Stimulated activated CD8-positive, alpha-beta memory T cell treated with anti-CD3 and anti-CD28 coated beads, Interleukin-7, amount 100 ng/mL, for 4 hours (primary cell): ENCODE data around the gene POLR1F.
"Not testable (repeated sequence)": the region's sequence is repeated elsewhere in the genome, so short reads cannot be mapped to it uniquely, and the experiment has no call there.

ENCODE experiments used
- DNase-seq, 2 donors: peaks; one replicate each; pipeline ENCODE4 v3.0.0-alpha.2; 2020; ENCODE audit warnings: low read depth in 2 of 2

The POLR1F gene, protein sequence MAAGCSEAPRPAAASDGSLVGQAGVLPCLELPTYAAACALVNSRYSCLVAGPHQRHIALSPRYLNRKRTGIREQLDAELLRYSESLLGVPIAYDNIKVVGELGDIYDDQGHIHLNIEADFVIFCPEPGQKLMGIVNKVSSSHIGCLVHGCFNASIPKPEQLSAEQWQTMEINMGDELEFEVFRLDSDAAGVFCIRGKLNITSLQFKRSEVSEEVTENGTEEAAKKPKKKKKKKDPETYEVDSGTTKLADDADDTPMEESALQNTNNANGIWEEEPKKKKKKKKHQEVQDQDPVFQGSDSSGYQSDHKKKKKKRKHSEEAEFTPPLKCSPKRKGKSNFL

GRCh38 chr7:19708397-19709248, at the start of gene POLR1F:
Gene POLR1F, minus strand, starts transcription at chr7:19709037. Its CDS starts 21 bp downstream, at chr7:19709016.
- DNase-seq: peak; percentile 86 to 91

DNA sequence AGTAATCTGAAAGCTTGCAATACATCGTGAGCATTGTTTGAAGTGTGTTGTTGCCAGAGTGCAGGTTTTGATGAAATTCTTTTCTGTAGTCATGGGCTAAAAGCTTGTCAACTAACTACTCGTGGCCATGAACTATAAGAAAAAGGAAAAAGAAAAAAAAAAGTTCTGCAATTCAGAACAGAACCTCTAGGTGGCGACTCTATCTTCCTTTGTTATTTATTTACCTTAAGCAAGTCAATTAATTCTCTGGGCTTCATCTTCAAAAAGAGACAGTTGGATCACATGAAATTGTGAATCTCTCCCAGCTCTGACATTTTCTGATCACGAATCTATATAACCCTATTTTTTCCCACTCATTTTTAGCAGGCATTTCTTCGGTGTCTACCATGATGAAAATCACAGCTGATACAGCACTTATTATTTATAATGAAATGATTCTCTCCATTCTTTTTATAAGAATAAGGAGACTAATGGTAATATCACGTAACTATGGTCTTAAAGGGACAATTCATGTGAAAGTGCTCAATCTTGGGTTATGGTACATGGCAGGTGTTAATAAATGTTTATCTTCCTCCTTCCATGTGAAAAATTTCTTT, 45.8 kb upstream of the POLR1F start:
- DNase-seq: no peak

DNA sequence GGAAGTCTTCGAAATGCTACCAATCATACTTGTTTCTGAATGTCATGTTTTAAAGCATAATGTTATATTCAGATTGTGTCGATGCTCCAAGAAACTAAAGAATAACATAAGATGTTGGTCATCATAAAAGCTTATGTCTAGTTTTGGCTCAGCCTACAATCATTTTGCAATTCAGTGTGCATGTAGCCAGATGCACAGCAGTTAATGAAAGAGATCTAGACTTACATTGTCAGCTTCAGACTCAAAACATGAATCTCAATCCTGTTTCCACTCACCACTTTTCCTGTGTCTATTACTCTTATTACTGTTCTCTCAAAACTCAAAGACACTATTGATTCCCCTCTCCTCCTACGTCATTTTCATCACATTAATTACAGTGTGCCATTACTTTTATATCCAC, 43.2 kb upstream of the POLR1F start:
- DNase-seq: no peak

DNA sequence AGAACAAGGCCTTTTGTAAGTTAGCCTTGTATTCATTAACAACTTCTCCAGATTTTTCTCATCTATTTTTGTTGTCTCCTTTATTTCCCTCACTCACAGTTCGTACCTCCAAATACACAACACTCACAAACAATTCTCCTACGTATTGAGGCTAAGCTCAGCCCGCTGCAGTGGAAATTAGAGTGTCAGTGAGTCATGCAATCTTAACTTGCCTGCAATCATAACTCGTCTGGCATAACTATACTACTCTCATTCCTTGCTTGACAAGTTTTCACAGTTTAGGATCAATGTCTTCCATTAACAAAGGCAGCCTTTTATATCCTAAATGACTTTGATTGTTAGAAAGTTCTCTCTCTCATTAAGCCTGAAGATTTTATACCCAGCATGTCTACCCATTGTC, 40.8 kb upstream of the POLR1F start:
- no peak for DNase-seq

- no peak for DNase-seq
These were observed 39.0 kb upstream of the POLR1F start for GRCh38 chr7:19747740-19748339.

- DNase-seq: no peak
These were observed 35.2 kb upstream of the POLR1F start for GRCh38 chr7:19744075-19744474.

DNA sequence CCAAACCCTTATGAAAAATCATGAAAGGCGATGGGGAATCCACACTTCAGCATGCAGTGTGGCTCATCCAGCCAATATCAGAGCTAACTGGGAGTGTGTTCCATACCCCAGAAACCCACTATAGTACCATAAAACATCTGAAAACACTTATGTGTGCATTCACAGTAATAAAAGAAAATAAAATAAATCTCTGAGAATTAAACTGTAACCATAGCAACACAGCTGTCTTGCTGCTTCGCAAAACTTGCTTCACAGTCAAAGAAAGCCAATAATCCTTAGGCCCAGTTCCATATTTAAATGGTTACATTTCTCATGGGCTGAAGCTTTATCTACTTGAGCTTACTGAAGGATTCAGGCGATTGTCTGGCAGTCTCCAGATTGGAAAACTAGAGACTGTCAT, 19.9 kb upstream of the POLR1F start:
- DNase-seq: no peak

DNA sequence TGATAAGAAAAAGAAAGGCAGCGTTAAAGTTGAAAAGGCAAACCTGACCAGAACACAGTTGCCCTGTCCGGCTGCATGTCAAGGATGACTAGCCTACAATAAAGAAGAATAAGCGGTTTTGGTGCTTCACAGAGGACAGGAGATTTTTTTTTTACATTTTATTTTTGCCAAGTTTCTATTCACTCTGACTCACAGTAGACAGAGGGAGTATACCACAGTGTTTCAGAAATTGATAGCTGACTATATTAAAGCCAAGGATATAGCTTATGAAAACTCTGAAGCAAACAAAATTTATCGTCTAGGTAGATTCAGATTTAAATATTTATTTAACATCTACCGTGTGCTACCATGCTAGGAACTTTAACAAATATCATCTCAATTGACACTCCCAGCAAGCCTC, 16.9 kb upstream of the POLR1F start:
- no peak for DNase-seq

DNA sequence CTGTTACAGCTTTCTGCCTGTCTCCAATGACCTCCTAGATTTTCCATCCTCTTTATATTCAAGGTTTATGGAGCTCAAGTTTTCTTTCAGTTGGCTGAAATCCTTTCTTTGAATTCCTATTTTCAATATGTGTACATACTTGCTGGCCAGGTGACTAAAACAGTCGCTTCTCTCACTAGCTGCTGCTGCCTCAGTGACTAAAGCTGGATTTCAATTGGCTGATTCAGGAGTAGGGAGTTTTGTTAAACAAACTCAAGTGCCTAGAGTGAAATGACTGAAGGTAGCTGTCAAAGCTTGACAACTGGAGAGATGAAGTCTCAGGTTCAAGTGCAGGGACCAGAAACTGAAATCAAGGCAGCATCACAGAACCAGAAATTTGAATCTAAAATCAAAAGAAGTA, 6.7 kb upstream of the POLR1F start:
- no peak for DNase-seq

DNA sequence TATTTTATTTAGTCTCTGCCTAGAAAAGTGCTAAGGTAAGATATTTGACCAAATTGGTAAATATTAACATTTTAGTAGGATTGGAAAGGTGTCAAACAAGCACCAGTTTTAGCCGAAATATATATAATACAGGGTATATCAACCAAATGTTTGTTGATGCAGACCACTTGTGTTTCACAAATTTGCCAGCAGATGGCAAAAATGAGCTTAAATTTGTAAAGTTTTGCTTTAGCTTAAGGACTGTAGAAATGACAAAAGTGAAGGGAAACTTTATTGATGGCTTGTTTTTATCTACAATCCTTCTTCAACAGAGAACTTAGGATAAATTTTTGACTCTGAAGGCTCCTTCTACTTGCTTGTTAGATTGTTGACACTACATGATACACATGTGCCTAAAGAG, 4.8 kb upstream of the POLR1F start:
- DNase-seq: peak in 1 of 2 donors; percentile 22

DNA sequence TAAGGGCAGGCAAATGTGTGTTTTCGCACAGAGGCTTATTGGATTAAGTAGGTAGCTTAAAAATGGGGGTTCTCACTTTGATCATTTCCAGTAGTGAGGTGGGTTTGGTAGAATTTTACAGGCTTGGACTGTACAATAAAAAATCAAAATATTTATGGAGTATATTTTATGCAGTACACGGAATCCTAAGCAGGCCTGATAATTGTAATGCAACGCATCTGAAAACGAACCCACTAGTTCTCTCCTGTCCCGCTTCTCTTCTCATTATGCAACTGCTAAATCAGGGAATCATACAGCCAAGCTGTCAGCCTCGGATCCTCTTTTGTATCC, 377 bp upstream of the POLR1F start:
- no peak for DNase-seq

- no peak for DNase-seq
These were observed 1.6 kb downstream of the POLR1F start for GRCh38 chr7:19707240-19707639.

GRCh38 chr7:19705663-19706062, 3.2 kb downstream of the POLR1F start:
- no peak for DNase-seq

DNA sequence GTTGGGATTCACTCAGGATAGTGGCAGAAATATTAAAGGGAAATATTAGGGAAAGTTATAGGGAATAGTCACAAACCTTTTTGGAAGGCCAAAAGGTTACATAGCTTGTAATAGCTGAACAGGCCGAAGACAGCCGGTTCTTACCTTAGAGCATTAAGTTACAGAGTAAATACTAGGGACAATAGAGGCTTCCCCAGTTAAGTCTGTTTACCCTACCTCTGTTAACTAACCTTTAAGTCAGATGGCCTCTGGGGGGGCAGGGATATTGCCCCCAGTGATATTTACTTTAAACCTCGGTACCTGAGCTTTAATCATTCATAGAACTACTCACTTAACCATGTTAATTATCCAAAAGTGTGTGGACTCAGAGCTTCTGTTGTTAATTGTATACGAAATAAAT, 7.4 kb downstream of the POLR1F start:
- DNase-seq: no peak

GRCh38 chr7:19700936-19701335, 7.9 kb downstream of the POLR1F start:
- DNase-seq: no peak

DNA sequence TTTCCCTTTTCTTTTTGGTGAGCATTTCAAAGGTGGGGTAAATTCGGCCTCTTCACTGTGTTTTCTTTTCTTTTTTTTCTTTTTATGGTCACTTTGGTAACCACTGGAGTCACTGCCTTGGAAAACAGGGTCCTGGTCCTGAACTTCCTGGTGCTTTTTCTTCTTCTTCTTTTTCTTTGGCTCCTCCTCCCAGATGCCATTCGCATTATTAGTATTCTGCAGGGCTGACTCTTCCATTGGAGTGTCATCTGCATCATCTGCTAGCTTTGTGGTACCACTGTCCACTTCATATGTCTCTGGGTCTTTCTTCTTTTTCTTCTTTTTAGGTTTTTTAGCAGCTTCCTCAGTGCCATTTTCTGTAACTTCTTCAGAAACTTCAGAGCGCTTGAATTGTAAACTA, 10.5 kb downstream of the POLR1F start:
- no peak for DNase-seq

DNA sequence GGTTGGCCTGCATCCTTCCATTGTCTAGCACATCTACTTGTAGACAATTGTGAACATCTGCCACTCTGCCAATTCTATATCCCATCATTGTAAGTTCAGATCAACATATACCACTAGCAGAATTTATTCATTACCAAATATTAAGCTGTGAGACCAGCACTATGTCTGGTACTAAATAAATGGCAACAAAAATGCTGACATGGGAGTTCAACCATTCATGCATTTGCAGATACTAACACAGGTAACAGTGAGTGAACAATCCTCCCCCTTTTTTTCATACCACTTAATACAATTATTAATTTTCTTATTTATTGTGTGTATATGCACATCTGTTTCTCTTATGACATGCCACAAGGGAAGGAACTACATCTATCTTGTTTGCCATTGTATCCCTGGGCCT, 11.9 kb downstream of the POLR1F start:
- no peak for DNase-seq

DNA sequence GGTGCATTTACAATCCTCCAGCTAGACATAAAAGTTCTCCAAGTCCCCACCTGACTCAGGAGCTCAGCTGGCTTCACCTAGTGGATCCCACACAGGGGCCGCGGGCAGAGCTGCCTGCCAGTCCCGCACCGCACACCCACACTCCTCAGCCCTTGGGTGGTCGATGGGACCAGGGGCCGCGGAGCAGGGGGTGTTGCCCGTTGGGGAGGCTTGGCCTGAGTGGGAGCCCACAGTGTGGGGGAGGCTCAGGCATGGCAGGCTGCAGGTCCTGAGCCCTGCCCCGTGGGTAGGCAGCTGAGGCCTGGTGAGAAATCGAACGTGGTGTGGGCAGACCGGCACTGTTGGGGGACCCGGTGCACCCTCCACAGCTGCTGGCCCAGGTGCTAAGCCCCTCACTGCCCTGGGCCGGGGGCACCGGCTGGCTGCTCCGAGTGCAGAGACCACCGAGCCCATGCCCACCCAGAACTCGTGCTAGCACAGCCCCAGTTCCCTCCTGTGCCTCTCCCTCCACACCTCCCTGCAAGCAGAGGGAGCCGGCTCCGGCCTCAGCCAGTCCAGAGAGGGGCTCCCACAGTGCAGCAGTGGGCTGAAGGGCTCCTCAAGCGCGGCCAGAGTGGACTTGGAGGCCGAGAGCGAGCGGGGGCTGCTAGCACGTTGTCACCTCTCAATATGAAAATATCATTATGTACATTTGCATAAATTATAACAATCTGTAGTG, 16.6 kb downstream of the POLR1F start:
- DNase-seq: no peak

- DNase-seq: no peak
These were observed 18.1 kb downstream of the POLR1F start for GRCh38 chr7:19690736-19691135.

DNA sequence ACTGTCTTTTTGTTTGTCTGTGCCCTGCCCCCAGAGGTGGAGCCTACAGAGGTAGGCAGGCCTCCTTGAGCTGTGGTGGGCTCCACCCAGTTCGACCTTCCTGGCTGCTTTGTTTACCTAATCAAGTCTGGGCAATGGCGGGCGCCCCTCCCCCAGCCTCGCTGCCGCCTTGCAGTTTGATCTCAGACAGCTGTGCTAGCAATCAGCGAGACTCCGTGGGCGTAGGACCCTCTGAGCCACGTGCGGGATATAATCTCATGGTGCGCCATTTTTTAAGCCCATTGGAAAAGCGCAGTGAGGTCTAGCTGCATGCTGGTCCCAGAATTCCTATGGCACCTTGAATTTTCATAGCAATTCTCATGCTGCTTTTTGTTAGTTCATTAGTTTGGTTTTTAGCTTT, 19.7 kb downstream of the POLR1F start:
- DNase-seq: not testable (repeated sequence)

DNA sequence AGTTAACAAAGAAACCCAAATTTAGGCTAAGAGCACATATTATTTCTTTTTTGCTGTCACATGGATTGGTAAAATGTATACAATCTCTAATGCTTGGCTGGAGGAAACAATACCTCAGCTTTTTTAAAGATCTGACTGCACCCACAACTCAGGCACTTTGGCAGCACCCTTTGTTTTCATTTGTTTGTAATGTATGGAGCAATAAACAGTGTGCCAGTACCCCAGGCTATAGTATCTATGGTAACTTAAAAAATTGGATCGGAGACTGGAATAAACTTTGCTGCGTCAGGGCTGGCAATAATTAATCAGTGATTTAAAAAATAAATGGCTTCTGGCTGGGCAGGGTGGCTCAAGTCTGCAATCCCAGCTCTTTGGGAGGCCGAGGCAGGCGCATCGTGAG, 27.2 kb downstream of the POLR1F start:
- no peak for DNase-seq

DNA sequence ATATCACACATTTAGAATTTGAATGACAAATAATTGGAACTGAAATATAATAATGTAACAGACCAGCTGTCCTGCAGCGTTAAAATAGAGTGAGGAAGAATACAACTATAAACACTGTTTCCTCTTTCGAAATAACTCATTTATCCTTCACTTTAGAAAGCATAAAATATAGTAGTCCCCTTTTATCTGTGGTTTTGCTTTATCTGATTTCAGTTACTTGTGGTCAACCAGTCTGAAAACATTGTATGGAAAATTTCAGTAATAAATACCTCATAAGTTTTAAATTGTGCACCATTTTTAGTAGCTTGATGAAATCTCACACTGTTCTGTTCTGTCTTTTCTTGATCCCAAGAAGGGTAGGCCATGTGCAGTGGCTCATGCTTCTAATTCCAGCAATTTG, 31.7 kb downstream of the POLR1F start:
- DNase-seq: no peak
